Body of pancreas (tissue), 4 donors: Measurements from ENCODE around the gene CDK18. TPM values are rescaled to one million over a fixed set of nuclear protein-coding genes. Genes with fewer than 3 reads are reported as not detected.

ENCODE experiments used
- ATAC-seq: fragments of 150-250 bp; one replicate; pipeline ENCODE4 v1.9.1; 2016
- DNase-seq, 4 donors: peaks; one replicate each; pipeline ENCODE4 v3.0.0-alpha.2; 2019
- H3K27ac ChIP-seq, 4 donors: fragments of 200-600 bp; sonication (generic); 1 replicate in 3 of 4; 2 replicates in 1 of 4; pipeline versions ENCODE4 v1.5.1 to v1.6.1; 2016 to 2019; ENCODE audit warnings: mild to moderate bottlenecking in 1 of 4, mixed read lengths in 1 of 4, moderate library complexity in 1 of 4
- H3K27me3 ChIP-seq, 2 donors: fragments of 200-600 bp; sonication (generic); one replicate each; pipeline ENCODE4 v1.6.0; 2016; ENCODE audit warnings: mild to moderate bottlenecking in 1 of 2
- H3K36me3 ChIP-seq, 2 donors: fragments of 200-600 bp; sonication (generic); replicated peaks in 1 of 2; 2 replicates each; pipeline ENCODE4 v1.5.1; 2016; ENCODE audit warnings: low read depth in 2 of 2; ENCODE audit not compliant: insufficient read depth in 1 of 2
- H3K4me1 ChIP-seq: fragments of 200-600 bp; sonication (generic); one replicate; pipeline ENCODE4 v1.6.0; 2016
- H3K4me3 ChIP-seq, 2 donors: fragments of 200-600 bp; sonication (generic); 1 replicate in 1 of 2; 2 replicates in 1 of 2; pipeline ENCODE4 v1.5.1; 2016 to 2019
- H3K9me3 ChIP-seq, 3 donors: fragments of 200-600 bp; sonication (generic); 1 replicate in 2 of 3; 2 replicates in 1 of 3; pipeline ENCODE4 v1.5.1; 2016
- CTCF ChIP-seq, 7 experiments: fragments of 450-650 bp in 4 of 7; fragments of 200-600 bp in 3 of 7; sonication (generic) in 3 of 7; IDR thresholded peaks; one replicate each; pipeline ENCODE4 v1.5.1; 2016 to 2019; ENCODE audit warnings: antibody characterized with exemption in 7 of 7
- POLR2A ChIP-seq, 3 donors: fragments of 450-650 bp; IDR thresholded peaks; one replicate each; pipeline ENCODE4 v1.6.1; 2016; ENCODE audit warnings: antibody characterized with exemption in 3 of 3, mild to moderate bottlenecking in 2 of 3
- WGBS, 2 donors: methylation state at CpG; one replicate each; pipeline ENCODE4 v1.1.5; 2017; 5-methylcytosine and 5-hydroxymethylcytosine counted together
- intact Hi-C: fragments of 100-400 bp; cut with DNase I; formaldehyde crosslinking; loops from one replicate; pipeline ENCODE4 v1.15.1; 2023
- total RNA-seq, 2 donors: library from RNA; depleted of rRNA; stranded (reverse); fragments of >200 nt; gene quantifications; one replicate each; pipeline ENCODE4 v1.1.0, GENCODE V29; 2016

CDK18 gene
- total RNA-seq, 2 donors from 2014 or later, result 28.0 to 28.7 TPM

- ATAC-seq (no peak), DNase-seq (peak in 1 of 4 donors; percentile 2)
- Histone ChIP-seq H3K4me3 (no peak overlapping the region), H3K27ac (no peak overlapping the region), H3K27me3 (no peaks in the 10 kb centered on the region), H3K9me3 (no peaks in the 10 kb centered on the region), H3K36me3 (no peaks in the 10 kb centered on the region), H3K4me1 (no peaks in the 10 kb centered on the region)
- intact Hi-C loops, result no loop called here
- no peak for TF ChIP-seq CTCF (IDR thresholded peaks at IDR 0.05)
- TF ChIP-seq POLR2A (IDR thresholded peaks at IDR 0.05), result no peak
- 78% methylated on average over 6 of the region's 6 CpGs for WGBS, 2 donors
Observed at GRCh38 chr1:205541161-205541886, 36.9 kb downstream of the CDK18 start.

GRCh38 chr1:205542367-205542766 is 37.9 kb downstream of the CDK18 start:
- intact Hi-C loops, result no loop called here
- no peaks in the 10 kb centered on the region for H3K36me3 ChIP-seq
- WGBS, 2 donors, result 78 to 86% methylated on average over 11 of the region's 11 CpGs
- no peaks in the 10 kb centered on the region for H3K27me3 ChIP-seq
- TF ChIP-seq POLR2A (IDR thresholded peaks at IDR 0.05), result no peak
- TF ChIP-seq CTCF (IDR thresholded peaks at IDR 0.05), result no peak
- no peak overlapping the region for H3K27ac ChIP-seq
- ATAC-seq (no peak), DNase-seq (peak in 1 of 4 donors; percentile 7)
- H3K4me3 ChIP-seq, result no peak overlapping the region
- H3K9me3 ChIP-seq, result no peaks in the 10 kb centered on the region
- H3K4me1 ChIP-seq, result no peaks in the 10 kb centered on the region

GRCh38 chr1:205543351-205544301 is 39.2 kb downstream of the CDK18 start:
- Histone ChIP-seq H3K36me3 (no peaks in the 10 kb centered on the region), H3K27me3 (no peaks in the 10 kb centered on the region), H3K4me3 (no peak overlapping the region), H3K9me3 (no peaks in the 10 kb centered on the region), H3K4me1 (no peaks in the 10 kb centered on the region), H3K27ac (peak overlapping the region in 3 of 4 donors; percentile 52 to 66 (median 57))
- intact Hi-C loops, result no loop called here
- DNase-seq (peak; percentile 54 to 70 (median 65)), ATAC-seq (peak; percentile 84)
- no peak for TF ChIP-seq CTCF (IDR thresholded peaks at IDR 0.05)
- peak in 1 of 3 donors; percentile 11 for TF ChIP-seq POLR2A (IDR thresholded peaks at IDR 0.05)
- 4 to 8% methylated on average over 15 to 25 of the region's 25 CpGs for WGBS, 2 donors

GRCh38 chr1:205545001-205545919 is 40.8 kb downstream of the CDK18 start:
- DNase-seq (no peak), ATAC-seq (no peak)
- no peaks in the 10 kb centered on the region for H3K36me3 ChIP-seq
- no peaks in the 10 kb centered on the region for H3K27me3 ChIP-seq
- intact Hi-C loops, result no loop called here
- no peaks in the 10 kb centered on the region for H3K4me1 ChIP-seq
- H3K4me3 ChIP-seq, result no peak overlapping the region
- 78 to 81% methylated on average over 14 to 19 of the region's 19 CpGs for WGBS, 2 donors
- H3K9me3 ChIP-seq, result no peaks in the 10 kb centered on the region
- no peak overlapping the region for H3K27ac ChIP-seq
- no peak for TF ChIP-seq CTCF (IDR thresholded peaks at IDR 0.05)
- no peak for TF ChIP-seq POLR2A (IDR thresholded peaks at IDR 0.05)
